Stimulated activated CD4-positive, alpha-beta T cell treated with anti-CD3 and anti-CD28 coated beads, Interleukin-1b, Interleukin-23, amount 100 ng/mL, for 1 hour (primary cell): ENCODE measurements around the gene ARL15.

Experiments
- DNase-seq, 2 donors: peaks; one replicate each; pipeline ENCODE4 v3.0.0-alpha.2; 2020; ENCODE audit warnings: low read depth in 2 of 2

The ARL15 gene

DNA sequence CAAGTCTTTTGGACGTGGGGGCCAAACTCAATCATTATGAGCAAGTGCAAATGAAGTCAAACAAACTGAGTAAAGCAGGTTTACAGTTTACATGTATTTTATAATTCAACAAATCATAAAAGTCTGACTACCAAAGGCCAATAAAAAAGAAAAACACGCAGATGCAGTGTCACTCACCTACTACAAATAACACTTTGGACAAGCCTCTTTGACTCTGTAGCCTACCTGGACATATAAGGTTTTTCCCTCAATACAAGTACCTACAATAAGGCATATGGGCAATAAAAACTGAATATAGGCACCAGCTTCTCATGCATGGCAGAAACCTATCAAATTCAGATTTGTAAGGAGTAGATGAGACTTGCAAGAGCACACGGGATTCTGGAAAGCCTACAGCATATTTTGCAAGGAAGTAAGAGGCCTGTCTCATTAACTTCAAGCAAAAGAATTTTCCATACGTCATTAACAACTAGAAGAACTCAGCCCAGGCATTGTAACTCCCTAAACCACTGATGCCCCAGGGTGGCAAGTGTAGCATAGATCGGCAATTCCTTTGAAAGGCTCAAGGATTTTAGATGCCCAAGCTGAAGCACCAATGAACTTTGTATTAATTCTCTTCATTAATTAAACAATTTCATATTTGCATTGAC, 21.7 kb downstream of the ARL15 start:
- no peak for DNase-seq

DNA sequence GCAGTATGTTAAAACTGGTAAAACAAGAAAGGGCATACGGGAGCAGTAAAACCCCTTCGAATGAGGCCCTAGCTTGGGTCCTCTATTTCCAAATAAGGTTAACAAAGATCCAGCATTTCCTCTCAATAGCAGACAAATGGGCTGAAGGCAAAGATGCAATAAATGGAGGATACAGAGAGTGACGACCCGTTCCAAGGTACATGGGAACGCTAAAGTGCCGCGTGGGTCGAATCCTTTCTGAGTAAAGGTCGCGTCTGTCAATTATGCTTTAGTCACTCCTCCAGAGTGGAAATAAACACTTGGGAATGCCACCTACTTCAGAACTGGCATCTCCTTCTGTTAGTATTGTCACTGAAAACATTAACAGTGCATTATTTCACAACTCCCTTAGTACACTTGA, 24.7 kb downstream of the ARL15 start:
- no peak for DNase-seq

DNA sequence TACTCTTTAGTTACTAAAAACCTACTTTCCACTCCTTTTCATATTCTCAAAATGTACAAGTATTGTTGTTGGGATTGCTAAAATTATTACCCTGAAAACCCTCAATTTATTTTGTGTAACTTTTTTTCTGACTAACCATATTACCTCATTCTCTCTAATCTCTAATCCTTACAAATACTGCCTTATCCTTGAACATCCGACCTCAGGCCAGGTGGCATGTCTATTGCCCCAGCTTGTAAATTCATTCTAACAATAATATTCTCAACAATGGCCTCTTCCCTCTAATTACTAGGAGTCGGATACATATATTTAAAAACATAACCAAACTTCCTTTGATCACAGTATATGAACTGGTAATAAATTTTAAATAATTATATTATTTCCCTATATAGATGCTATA, 25.8 kb downstream of the ARL15 start:
- no peak for DNase-seq

DNA sequence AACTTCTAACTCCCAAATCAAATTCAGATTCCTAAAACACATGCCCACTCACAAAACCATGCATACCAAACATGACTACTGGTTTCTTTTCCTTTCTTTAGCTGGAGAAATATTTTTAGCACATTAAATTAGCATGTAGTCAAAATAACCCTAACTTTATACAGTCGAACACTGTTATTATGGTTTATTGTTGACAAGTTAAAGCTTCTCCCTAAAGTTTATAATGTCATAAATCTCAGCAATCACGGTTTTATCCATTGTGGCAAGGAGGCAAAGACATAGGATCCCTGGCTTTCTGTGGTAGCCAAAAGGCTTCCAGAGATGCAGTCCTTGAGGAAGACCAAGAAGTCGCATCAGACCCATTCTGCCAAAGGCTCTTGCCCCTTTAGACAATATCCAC, 27.5 kb downstream of the ARL15 start:
- DNase-seq = no peak

DNA sequence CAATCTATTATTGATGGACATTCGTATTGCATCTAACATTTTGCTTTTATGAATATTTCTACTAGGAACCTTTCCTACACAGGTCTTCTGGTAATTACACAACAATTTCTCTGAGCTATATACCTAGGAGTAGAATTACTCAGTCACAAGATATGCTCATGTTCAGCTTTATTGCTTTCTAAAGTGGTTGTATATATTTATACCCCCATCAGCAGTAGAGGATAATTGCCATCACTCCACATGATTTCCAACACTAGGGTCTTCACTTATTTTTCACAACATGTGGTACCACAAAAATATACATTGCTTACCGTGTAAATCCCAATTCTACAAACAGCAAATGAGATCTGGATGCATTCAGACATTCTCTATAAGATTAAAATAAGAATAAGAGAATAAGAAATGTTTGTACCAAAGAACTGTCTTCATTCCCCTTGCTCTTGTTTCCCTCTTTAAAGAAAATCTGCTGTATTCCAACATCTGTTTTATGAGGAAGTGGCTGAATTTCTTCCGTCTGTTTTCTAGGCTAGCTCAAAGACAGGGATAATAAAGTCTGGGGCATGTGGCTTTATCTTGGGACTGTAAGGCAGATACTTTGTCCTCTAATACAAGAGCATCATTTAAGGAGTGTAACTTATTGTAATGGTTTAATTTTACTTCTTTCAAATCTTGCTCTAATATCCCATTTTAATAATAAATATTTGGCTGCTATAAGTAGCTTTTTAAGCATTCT, 28.2 kb downstream of the ARL15 start:
- DNase-seq = no peak

DNA sequence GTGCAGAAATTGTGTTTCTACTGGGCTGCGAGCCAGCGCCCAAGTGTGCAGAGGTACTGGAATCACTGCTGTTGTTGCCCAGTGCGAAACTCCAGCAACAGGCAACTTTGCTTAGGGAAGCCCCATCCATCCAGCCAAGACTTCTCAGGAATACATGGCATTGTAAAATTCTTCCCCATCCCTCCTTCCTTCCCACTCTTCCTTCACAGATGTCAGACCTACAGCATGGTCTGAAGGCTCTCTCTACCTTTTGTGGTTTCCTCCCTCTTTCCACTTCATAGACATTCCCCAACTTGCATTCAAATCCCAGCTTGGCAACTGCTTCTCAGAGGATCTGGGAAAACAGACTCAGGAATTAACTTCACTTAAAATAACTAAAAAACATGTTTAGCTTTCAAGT, 30.4 kb downstream of the ARL15 start:
- no peak for DNase-seq

DNA sequence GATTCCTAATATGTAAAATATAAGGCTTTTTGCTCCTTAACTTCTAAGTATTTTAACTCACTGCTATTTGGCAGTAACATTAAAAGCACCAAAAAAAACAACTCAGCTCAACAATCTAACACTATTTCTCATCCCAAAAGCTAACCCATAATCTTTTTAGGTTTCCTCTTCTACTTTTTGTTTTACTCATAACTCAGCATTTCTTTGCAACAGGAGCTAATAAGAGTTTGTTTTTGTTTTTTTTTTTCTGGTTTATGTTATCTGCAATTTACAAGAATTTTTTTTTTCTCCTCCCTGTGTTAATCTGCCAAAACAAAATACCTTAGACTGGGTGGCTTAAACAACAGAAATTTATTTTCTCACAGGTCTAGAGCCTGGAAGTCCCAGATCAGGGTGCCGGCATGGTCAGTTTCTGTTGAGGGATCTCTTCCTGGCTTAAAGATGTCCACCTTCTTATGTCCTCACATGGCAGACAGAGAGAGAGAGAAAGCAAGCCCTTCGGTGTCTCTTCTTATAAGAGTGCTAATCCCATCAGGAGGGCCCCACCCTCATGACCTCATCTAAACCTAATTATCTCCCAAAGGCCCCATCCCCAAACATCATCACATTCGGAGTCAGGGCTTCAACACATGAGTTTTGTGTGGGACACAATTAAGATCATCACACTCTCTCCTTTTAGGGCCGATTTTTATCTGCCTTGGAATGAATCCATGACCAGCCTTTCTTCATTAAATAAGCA, 31.2 kb downstream of the ARL15 start:
- no peak for DNase-seq

DNA sequence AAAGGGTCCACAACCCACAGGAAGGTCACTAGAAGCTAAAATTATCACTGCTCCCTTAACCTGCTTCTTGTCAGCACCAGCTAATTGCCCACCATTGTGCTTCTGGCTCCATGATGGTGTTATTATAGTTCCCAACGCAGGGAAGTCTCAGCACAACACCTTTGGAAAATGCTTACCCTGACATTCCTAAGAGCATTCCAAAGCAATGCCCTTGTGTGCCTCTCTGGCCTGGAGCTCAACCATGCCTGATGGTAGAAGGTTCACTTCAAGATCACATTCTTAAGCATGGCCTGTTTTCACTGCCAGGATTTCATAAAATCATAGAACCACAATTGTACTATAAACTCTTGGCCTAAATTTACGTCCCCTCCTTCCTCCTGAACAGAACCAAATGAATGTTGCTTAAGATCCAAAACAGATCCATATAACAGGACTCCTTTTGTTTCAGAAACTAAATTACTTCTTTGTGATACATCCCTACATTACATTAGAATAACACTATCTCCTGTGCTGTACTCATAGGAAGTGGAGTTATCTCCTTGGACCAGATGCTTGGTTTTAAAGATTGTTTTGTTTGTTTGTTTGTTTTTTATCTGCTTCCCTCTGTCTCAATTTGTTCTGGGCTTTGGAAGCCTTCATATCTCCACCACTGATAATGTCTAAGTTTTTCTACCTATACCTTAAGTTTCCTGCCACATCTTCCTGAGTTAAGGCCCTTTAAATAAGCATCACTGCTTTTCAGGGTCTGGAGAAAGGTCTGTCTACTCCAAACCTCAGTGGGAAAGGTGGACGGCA, 32.1 kb downstream of the ARL15 start:
- DNase-seq = no peak

DNA sequence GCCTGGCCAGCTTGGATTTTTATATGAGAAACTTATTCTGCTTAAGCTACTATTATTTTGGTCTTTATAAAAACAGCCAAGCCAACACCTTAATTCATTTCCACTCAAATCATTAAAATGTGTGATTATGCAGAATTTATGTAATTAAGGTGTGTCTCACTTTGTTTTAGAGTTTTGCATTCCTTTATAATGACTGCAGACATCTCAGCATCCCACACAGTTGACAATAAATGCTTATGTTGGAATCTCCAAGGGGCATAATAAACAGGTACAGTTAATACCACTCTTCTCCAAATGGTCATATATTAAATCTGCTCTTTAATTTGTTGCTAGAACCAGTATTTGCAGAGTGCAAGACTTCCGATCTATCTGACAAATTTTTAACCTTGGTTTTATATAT, 34.3 kb downstream of the ARL15 start:
- DNase-seq = no peak

DNA sequence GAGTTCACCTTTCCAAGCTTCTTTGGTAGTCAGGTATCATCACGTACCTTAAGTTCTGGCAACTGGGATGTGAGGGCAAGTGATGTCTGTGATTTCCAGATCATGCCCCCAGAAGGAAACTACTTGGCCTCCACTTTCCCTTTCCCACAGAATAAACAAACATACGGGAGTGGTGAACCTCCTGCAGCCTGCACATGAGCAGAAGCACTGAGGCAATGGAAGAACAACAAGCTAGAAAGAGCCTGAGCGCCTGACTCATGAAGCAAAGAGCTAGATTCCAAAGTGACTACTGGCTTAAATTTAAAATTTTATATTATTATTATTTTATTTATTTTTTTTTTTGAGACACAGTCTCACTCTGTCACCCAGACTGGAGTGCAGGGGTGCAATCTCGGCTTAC, 35.0 kb downstream of the ARL15 start:
- no peak for DNase-seq

DNA sequence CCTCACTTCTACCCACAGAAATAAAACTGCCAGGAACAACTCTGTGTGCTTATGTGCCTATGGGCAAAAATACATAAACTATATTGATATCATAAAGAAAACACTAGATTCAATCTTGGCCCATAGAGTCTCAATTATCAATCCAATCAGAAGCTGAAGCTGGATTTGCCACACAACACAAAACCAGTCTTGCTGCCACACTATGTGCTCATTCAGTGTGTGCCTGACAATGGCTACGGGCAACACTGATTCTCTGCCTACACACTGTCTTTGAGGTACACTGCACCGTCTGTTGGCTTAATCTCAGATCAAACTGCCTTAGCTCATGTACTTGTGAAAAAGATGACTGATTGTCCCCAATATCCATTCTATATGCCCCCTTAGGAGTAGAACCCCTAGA, 35.4 kb downstream of the ARL15 start:
- no peak for DNase-seq

DNA sequence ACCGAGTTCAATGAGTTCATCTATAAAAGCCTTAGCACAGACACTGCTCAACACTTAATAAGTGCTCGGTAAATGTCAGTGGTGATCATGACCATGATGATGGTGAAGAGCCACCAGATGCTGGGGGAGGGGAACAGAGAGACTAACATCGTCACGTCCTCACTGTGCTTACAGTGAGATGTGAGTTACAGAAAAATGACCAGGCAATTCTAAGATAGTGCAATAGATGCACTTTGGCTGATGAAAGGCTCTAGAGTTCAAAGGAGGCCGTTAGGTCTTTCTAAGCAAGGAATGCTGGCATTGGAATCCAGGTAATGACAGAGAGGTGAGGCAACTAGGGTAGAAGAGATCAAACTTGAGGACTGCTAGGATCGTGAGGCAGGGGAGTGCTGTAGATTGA, 36.7 kb downstream of the ARL15 start:
- no peak for DNase-seq

DNA sequence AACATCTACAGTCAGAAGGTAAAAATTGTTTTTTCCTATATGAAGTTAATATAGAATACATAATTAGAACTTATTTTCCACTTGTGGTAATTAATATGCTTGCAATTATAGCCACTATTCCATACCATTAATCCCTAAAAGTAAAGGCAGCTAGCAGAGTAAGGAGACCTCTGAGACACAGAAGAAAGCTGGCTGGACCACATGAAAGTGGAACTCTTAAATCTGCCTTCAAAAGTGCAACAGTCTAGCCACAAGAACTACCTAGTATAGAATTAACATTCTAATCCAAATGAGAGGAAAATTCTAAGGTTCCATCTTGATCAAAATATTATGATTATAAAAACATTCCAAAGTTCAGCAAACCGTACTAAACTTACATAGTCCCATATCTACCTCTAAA, 37.6 kb downstream of the ARL15 start:
- no peak for DNase-seq

DNA sequence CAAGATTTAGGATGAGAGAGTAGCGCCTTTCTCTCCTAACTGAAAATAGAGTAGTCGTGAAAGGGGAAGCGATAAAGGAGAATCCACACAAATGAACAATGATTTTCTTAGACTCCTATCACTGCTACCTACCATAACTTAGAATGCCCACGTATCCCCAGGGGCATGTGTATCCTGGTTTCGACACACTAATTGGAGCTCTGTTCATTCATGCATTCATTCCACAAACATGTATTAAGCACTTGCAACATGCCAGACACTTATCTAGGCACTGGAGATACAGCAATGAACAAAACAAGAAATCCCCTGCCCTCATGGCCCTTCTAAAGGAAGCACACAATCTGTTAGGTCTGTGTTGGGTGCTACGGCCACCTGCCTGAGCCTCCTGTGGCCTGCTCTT, 40.0 kb downstream of the ARL15 start:
- DNase-seq = no peak

DNA sequence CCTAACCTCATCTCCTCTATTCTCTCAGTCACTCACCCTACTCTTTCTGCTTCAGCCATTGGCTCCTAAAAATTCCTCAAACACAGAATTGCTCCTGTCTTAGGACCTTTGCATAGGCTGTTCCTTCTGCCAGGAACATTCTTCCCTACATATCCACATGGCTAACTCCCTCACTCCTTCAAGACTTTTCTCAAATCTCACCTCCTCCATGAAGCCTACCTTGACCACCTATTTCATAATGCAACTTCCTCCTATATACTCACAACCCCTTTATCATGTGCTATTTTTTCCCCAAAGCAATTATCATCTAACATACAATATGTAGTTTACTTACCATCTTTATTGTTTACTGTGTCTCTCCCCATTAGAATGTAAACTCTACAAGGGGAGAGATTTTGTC, 45.8 kb downstream of the ARL15 start:
- DNase-seq = no peak

DNA sequence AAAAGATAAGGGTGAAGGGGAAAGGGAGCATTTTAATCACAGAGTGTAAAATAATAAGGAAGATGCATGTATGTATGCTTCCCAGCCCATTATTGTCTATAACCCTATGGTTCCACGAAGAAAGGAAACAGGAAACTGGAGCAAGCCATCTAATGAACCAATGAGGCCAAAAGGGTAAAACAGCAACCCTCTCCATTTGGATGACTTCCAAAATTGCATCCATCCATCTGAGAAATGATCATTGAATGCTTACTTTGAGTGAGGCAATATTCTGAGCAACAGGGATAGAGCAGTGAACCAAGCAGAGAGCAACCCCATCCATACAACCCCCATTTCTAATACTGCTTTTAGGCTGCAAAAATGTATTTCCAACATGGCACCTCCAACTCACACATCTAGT, 46.9 kb downstream of the ARL15 start:
- DNase-seq = no peak

DNA sequence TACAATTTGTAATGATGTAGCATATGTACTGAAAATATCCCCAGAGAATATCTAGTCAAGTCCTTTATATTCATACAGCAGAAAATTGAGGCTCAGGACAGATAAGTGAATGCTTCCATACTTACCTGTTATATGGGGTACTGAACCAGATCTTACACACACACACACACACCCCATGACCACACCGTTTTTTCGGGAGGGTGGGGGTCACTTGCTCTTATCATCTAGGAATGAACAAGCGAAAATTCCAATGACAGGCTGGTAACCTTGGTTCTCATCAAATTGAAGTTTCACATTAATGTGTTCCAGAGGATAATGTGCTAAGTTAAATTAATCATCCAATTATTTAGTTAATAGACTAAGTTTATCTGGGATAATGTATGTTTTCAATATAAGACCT, 48.8 kb downstream of the ARL15 start:
- no peak for DNase-seq

DNA sequence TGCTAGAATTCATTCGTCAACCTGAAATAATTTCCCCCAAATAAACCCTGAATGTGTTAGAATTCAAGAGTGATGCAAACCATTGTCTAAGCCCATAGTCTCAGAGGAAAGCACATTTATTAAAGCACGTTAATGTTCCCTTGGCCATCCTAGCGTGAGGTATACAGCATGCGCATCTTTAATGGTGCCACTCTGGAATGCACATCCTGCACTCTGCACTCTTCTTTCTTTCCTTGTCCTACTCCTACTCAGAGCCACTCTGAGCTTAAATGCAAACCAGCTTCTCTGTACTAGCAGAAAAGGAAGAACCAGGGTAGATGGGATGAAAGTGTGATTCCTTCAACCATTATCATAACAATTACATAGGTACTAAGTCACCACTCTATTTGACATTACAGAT, 50.4 kb downstream of the ARL15 start:
- no peak for DNase-seq

DNA sequence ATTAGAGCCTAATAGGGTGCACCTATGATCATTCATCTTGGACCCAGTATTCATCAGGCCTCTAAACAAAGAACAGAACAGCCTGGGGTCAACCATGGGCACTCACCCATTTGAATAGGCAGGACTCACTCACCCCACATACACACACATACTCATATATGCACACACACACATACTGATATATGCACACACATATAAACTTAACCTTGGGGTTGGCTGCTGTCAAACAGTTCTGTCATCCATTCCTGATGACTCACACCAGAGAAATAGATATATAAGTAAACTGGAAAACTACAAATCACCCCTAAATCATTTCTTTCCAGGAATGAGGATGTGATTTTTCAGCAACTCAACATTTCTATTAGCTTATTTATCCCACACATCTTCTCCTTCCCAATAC, 51.3 kb downstream of the ARL15 start:
- no peak for DNase-seq

DNA sequence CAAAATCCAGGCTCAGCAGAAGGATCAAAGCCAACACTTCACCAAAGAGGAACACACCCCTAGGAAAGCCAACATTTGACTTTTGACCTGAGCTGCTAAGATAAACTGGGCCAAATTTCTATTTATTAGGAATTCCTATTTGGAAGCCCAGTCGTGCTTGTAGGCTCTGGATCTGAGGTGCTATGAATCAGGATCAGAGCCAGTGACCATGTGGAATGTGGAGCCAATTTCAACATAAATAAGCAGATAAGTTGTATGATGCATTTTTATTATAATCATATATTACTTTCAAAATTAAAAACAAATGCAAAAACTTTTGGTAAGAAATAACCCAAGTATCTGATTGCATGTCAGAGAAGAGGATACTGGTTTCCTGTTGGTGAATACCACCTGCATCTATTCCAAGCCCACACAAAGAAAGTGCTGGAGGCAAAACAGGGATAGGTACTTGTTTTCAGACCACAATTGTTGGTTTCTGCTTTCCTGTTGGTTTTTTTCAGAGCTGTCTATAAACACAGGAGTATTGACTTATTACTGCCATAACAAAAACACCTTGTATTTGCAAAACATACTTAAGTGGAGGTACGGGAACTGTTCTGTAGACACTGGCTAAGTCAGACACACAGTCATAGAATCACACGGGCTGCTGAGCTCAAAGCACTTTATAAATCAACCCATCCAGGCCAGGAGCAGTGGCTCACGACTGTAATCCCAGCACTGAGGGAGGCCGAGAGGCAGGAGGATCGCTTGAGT, 52.8 kb downstream of the ARL15 start:
- no peak for DNase-seq

DNA sequence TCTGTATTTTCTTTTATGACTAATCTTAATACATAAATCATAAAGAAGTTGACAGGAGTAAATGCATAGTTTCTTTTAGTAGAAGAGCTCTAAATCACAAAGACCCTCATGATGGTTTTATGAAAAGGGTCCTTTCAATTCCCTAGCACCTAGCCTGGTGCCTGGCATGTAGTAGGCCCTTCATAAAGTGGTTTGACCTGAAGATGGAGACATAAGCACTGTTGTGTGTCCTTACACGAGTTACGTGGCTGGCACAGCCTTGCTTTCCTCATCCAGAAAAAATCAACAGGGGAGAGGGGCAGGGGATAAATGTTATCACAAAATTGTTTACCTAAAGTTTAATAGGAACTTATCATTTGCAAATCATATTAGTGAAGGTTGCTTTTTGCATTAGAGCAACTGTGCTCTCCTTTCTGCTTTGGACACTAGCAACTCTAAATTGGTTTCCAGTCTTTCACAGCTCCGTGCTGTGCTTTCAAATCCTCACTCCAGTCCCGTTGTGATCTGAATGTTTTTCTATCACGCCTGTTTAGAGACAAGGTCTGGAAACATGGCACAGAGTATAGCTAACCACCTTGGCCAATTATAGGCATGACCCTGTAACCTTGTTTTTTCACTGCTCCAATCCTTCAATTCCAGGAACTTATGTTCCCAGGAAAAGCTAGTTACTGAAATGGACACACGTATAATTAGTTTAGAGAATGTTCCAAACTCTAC, 55.7 kb downstream of the ARL15 start:
- DNase-seq = no peak
